Mucosa of descending colon (tissue), 3 donors: Measurements from ENCODE around the gene TSSK2. TPM values are rescaled to one million over a fixed set of nuclear protein-coding genes. Genes with fewer than 3 reads are reported as not detected.

Source experiments
- ATAC-seq: fragments of 200-7000 bp; cut with Tn5 transposase; one replicate; pipeline ENCODE4 v1.9.1; 2020; ENCODE audit warnings: mild to moderate bottlenecking, moderate library complexity
- DNase-seq, 3 donors: peaks; one replicate each; pipeline ENCODE4 v3.0.0-alpha.2; 2020
- H3K36me3 ChIP-seq: fragments of 200-600 bp; one replicate; pipeline ENCODE4 v1.8.0; 2021; ENCODE audit warnings: low read depth, mild to moderate bottlenecking
- H3K4me1 ChIP-seq: fragments of 200-600 bp; one replicate; pipeline ENCODE4 v1.8.0; 2021; ENCODE audit warnings: low read depth, mild to moderate bottlenecking
- H3K4me3 ChIP-seq: fragments of 200-600 bp; one replicate; pipeline ENCODE4 v1.8.0; 2021; ENCODE audit warnings: mild to moderate bottlenecking
- H3K9me3 ChIP-seq: fragments of 200-600 bp; one replicate; pipeline ENCODE4 v1.8.0; 2021; ENCODE audit warnings: mild to moderate bottlenecking
- intact Hi-C, 2 donors: fragments of 100-400 bp; cut with DNase I in 1 of 2; cut with micrococcal nuclease in 1 of 2; formaldehyde crosslinking; loops; one replicate each; pipeline versions ENCODE4 v1.11.0 to v1.11.1; 2022; cut with DNase I, micrococcal nuclease
- total RNA-seq, 3 donors: library from RNA; stranded (reverse); fragmentation: NEBNext Ultra II Directional in 2 of 3; extraction: Animal tissue kit (Norgen Biotek cat#: 25700) in 2 of 3; gene quantifications; one replicate each; pipeline versions ENCODE4 v1.2.1 to v1.2.4, GENCODE V29; 2021 to 2023
- TF ChIP-seq, protein P1 (sequence below): fragments of 200-600 bp; IDR thresholded peaks from one replicate; pipeline ENCODE4 v1.8.0; 2022; ENCODE audit warnings: antibody characterized with exemption, mild to moderate bottlenecking
- donor health status: DM: no; HTN: no; CAD: no; lungs with moderate emphysema.
- donor health status: DM: no; HTN: no; CAD: no.
- donor health status: DM: no; HTN: yes; CAD: no.

The TSSK2 gene
- total RNA-seq, 3 donors from 2014 or later: not detected

DNA sequence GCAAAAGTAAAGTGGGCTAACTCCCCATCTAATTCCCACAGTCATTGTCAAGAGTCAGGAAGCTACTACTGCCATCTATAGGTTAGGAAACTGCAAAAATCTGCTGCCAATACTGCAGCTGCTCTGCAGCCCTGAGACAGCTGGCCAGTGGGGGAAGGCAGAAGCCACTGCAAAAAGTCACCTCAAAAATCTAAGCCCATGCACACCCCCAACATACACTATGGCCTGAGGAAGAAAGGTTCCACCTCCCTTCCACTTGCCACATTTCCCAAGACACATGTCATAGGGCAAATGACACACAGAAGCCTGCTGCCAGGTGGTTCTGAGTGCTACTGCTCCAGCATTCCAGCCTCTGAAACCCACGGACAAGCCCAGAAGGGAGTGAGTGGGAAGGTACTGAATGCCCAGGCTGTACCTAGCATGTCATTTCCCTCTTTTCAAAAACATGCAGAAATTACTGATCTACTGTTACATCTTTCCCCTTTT lies 45.8 kb upstream of the TSSK2 start:
- ATAC-seq (peak; percentile 18), DNase-seq (no peak)
- intact Hi-C loops: no loop called here
- TF ChIP-seq, protein P1, sequence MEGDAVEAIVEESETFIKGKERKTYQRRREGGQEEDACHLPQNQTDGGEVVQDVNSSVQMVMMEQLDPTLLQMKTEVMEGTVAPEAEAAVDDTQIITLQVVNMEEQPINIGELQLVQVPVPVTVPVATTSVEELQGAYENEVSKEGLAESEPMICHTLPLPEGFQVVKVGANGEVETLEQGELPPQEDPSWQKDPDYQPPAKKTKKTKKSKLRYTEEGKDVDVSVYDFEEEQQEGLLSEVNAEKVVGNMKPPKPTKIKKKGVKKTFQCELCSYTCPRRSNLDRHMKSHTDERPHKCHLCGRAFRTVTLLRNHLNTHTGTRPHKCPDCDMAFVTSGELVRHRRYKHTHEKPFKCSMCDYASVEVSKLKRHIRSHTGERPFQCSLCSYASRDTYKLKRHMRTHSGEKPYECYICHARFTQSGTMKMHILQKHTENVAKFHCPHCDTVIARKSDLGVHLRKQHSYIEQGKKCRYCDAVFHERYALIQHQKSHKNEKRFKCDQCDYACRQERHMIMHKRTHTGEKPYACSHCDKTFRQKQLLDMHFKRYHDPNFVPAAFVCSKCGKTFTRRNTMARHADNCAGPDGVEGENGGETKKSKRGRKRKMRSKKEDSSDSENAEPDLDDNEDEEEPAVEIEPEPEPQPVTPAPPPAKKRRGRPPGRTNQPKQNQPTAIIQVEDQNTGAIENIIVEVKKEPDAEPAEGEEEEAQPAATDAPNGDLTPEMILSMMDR: no peak
- no peaks in the 10 kb centered on the region for H3K36me3 ChIP-seq
- H3K4me3 ChIP-seq: no peak overlapping the region
- no peaks in the 10 kb centered on the region for H3K9me3 ChIP-seq
- H3K4me1 ChIP-seq: no peaks in the 10 kb centered on the region

DNA sequence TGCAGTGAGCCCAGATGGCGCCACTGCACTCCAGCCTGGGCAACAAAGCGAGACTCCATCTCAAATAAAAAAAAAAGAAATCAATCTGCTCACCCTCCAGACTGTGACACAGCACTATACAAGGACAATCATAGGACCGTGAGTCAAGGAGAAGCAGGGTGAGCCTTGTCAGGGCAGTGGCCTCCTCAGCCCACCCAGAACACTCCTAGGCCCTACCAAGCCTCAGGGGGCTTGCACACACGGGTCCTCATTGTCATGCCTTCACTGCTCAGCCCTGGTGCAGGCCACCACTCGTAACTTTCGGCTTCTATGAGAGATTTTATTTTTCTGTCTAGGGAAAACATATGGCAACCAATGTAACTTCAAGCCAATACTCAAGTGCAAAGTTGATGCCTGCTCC lies 44.7 kb upstream of the TSSK2 start:
- intact Hi-C loops: no loop called here
- TF ChIP-seq, protein P1: no peak
- Histone ChIP-seq H3K9me3 (no peaks in the 10 kb centered on the region), H3K4me1 (no peaks in the 10 kb centered on the region), H3K36me3 (no peaks in the 10 kb centered on the region), H3K4me3 (no peak overlapping the region)
- DNase-seq (no peak), ATAC-seq (peak; percentile 27)

- no peak for ATAC-seq
- Histone ChIP-seq H3K4me3 (no peak overlapping the region), H3K9me3 (no peaks in the 10 kb centered on the region), H3K36me3 (no peaks in the 10 kb centered on the region), H3K4me1 (no peaks in the 10 kb centered on the region)
- TF ChIP-seq, protein P1: no peak
- DNase-seq: no peak
- intact Hi-C loops: no loop called here
These were observed 44.2 kb upstream of the TSSK2 start for GRCh38 chr22:19086896-19087295.

- Histone ChIP-seq H3K9me3 (no peaks in the 10 kb centered on the region), H3K36me3 (no peaks in the 10 kb centered on the region), H3K4me1 (no peaks in the 10 kb centered on the region), H3K4me3 (no peak overlapping the region)
- TF ChIP-seq, protein P1: no peak
- DNase-seq (no peak), ATAC-seq (no peak)
- intact Hi-C loops: no loop called here
These were observed 42.1 kb upstream of the TSSK2 start for GRCh38 chr22:19088866-19089595.

GRCh38 chr22:19090183-19090582 lies 40.9 kb upstream of the TSSK2 start:
- intact Hi-C loops: no loop called here
- Histone ChIP-seq H3K9me3 (no peaks in the 10 kb centered on the region), H3K4me1 (no peaks in the 10 kb centered on the region), H3K36me3 (no peaks in the 10 kb centered on the region), H3K4me3 (no peak overlapping the region)
- DNase-seq: no peak
- no peak for ATAC-seq
- TF ChIP-seq, protein P1: no peak
